DMS 273 treated with DMSO at 0.1 percent for 48 hours (cell line): ENCODE data around the gene ABI3.
"Not testable (repeated sequence)": the region's sequence is repeated elsewhere in the genome, so short reads cannot be mapped to it uniquely, and the experiment has no call there.

Source experiments
- DNase-seq: peaks from one replicate; lab custom pipeline; 2025; lab: John Stamatoyannopoulos, UW

Gene ABI3

DNA sequence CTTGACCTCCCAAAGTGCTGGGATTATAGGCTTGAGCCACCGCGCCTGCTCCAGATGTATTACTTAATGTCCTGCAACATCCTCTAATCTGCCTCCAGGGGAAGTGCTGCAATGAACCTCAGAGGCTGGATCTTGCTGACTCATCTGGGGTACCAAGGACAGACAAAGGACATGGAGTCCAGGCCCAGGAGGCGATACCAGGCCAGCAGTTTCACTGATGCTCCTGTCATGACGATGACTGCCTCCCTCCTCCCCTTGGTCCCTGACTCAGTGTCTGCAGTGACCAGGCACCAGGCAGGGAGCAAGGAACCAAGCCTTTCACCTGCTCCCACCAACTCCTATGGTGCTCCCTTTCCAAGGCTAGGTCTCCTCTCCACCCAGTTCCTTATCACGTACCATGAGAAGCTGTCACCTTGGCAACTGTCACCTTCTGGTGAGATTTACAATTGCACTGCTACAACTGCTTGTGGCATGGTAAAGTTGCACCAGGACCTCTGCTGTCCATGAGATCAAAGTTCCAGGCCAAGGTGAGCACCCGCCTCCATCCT is 41.7 kb downstream of the ABI3 start:
- no peak for DNase-seq

- no peak for DNase-seq
Observed at GRCh38 chr17:49254066-49254465, 43.6 kb downstream of the ABI3 start.

GRCh38 chr17:49255125-49255524 is 44.6 kb downstream of the ABI3 start:
- no peak for DNase-seq

GRCh38 chr17:49258394-49258793 is 47.9 kb downstream of the ABI3 start:
- DNase-seq = no peak

GRCh38 chr17:49259663-49260010 is 49.1 kb downstream of the ABI3 start:
- no peak for DNase-seq

GRCh38 chr17:49260011-49260816 is 49.7 kb downstream of the ABI3 start:
- DNase-seq = no peak

GRCh38 chr17:49260817-49261291 is 50.3 kb downstream of the ABI3 start:
- DNase-seq = no peak

- not testable (repeated sequence) for DNase-seq
Observed at GRCh38 chr17:49261540-49261939, 51.0 kb downstream of the ABI3 start.

- no peak for DNase-seq
Observed at GRCh38 chr17:49266233-49266632, 55.7 kb downstream of the ABI3 start.

- DNase-seq = no peak
Observed at GRCh38 chr17:49267912-49268311, 57.4 kb downstream of the ABI3 start.

GRCh38 chr17:49269356-49269755 is 58.8 kb downstream of the ABI3 start:
- DNase-seq = no peak
